HG02763 (cell line): ENCODE data around the gene HINFP.

Experiments used
- ATAC-seq: cut with Tn5 transposase; IDR thresholded peaks from one replicate; pipeline ENCODE4 v1.9.1; 2021; ENCODE audit warnings: mild to moderate bottlenecking, moderate library complexity; ENCODE audit not compliant: unreplicated experiment

The HINFP gene

DNA sequence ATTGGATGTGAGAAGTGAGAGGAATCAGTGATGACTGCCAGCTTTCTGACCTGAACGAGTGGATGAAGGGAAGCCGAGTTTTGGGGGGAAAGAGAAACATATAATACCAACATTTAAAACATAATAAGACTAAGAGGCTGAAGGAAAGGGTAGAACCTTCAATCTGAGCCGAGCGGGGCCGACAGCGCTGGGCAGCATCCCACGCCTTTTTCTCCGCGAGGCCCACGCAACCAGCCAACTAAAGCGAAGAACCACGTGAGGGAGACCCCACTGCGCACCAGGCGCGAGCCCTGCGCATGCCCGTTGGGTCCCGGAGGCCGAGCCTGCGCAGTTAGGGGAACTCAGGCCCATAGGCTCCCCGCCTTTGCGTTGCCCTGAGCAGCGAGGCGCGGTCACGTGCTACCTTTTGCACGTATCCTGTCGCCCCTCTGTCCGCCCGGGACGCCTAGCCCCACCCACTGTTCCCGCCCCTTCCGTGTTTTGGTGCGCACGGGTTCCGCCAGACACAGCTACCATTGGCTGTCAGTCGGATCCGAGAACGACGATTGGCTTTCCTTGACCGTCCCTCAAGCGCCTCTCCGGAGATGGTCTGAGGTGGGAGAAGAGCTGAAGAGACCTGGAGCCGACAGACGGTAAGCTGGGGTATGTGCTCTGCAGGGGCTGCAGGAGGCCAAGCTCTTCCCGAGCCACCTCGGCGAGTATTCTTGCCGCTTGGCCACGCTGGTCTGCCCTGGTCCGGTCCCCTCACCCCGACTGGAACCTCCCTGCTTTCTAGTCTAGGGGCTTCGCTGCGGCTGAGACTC lies at the start of gene HINFP:
Gene HINFP (plus strand): TSS at position 573 of the 803 bp plus-strand sequence. CDS start 5,365 bp downstream, outside the sequence.
- peak; percentile 95 for ATAC-seq

GRCh38 chr11:119077839-119078238 lies 43.5 kb upstream of the HINFP start:
- no peak for ATAC-seq

DNA sequence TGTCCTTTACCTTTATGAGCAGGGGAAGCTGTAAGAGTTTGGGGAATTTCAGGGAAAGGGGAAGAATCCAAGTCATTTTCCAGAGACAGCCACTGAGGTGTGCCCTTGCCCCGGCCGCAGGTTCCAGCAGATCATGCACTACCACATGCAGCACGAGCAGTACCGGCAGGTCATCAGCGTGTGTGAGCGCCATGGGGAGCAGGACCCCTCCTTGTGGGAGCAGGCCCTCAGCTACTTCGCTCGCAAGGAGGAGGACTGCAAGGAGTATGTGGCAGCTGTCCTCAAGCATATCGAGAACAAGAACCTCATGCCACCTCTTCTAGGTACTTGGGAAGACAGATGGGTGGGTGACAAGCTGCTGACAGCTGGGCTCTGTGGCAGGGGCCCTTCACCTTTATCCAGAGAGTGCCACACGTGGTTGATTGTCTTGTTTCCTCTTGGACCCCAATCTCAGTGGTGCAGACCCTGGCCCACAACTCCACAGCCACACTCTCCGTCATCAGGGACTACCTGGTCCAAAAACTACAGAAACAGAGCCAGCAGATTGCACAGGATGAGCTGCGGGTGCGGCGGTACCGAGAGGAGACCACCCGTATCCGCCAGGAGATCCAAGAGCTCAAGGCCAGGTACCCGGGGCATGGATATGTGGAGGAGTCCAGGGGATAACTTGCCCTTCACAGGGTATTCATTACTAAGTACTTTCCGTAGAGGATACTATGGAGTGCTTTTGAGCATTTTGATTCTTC lies 42.5 kb upstream of the HINFP start:
- no peak for ATAC-seq

DNA sequence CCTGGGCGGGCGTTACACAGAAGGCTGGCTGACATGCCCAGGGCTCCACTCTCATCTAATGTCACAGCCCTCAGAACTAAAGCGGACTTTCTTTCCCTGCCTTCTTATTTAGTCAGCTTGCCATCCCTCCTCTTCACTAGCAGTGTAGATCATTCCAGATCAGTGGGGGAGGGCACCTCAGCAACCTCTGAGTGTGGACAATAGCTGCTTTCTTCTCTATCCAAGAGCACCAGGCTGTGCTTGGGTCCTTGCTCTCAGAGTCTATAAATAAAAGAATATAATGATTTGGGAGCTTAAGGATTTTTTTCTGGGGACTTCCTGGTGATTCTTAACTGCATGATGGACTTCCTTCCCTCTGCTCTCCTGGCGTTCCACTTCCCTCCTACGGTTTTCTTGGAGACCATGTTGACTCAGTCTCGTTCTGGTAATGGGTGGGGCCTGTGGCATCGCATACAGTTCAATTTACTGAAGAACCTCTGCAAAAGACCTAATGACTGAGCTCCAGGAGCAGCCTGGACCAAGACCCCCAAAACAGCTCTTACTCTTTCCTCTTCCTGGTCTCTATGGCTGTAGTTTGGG lies 39.6 kb upstream of the HINFP start:
- no peak for ATAC-seq

- ATAC-seq, result peak; percentile 86
These were observed 36.5 kb upstream of the HINFP start, which contains the start of gene HMBS for GRCh38 chr11:119084663-119085436. HMBS (plus strand) TSS chr11:119084881; CDS start chr11:119085034, 153 bp downstream.

- ATAC-seq, result peak; percentile 11
These were observed 35.9 kb upstream of the HINFP start for GRCh38 chr11:119085437-119085847.

DNA sequence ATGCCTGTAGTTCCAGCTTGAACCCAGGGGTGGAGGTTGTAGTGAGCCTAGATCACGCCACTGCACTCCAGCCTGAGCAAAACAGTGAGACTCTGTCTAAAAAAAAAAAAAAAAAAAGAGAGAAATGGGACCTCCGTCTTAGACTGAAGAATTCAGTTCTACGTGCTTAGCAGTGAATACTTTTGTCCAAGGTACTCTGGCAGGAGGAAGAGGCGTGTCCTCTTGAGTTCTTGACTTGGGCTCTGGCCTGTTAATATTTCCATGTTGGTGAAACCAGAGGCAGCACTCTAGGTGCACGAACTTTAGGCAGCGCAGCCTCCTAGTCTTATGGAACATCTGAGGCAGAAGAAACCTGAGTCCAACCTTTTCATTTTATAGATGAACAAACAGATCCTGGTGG lies 34.3 kb upstream of the HINFP start:
- no peak for ATAC-seq

GRCh38 chr11:119087747-119088241 lies 33.6 kb upstream of the HINFP start:
- ATAC-seq, result no peak

DNA sequence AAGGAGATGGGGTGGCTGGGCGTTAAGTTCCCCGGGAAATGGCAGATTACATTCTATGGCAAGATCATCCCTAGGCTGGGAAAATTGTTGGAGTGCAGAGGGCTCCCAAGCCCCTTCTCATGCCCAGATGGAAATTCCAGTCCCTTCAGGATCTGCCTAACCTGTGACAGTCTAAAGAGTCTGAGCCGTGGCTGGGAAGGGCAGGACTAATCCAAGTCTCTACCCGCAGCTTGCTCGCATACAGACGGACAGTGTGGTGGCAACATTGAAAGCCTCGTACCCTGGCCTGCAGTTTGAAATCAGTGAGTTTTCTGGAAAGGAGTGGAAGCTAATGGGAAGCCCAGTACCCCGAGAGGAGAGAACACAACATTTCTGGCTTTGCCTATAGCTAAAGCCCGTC lies 33.0 kb upstream of the HINFP start:
- no peak for ATAC-seq

GRCh38 chr11:119089319-119089718 lies 32.1 kb upstream of the HINFP start:
- ATAC-seq, result no peak

- ATAC-seq, result no peak
These were observed 30.2 kb upstream of the HINFP start for GRCh38 chr11:119091178-119091577.

DNA sequence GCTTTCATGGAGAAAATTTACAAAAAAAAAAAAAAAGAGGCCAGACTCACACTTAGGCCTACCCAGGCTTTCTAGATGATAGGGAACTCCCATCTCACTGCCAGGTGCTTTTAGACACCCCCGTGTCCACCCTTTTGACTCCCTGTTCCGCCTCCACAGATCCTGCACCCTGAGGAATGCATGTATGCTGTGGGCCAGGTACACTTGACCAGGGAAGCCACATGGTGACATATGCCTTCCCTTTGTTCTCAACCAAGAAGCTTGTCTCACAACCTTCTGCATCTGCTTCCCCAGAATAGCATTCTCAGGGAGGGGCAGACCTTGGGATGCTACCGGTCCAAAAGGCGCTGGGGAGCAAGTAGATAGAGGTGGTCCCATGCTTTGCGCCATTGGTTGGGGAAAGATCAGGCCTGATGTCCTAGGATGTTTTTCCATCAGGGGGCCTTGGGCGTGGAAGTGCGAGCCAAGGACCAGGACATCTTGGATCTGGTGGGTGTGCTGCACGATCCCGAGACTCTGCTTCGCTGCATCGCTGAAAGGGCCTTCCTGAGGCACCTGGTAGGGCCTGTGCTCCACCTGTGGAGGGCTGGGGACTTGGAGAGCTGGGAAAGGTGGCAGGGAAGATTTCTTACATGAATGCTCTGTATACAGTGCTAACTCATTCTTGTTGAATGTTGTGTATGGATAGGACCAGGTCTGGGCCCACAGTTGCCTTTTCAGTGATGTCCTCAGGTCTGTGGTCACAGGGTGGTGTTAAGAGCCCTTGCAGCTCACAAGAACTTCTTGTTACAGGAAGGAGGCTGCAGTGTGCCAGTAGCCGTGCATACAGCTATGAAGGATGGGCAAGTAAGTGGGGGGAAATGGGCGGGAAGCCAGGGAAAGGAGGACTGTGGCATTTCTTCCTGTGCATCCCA lies 29.2 kb upstream of the HINFP start:
- ATAC-seq, result no peak

DNA sequence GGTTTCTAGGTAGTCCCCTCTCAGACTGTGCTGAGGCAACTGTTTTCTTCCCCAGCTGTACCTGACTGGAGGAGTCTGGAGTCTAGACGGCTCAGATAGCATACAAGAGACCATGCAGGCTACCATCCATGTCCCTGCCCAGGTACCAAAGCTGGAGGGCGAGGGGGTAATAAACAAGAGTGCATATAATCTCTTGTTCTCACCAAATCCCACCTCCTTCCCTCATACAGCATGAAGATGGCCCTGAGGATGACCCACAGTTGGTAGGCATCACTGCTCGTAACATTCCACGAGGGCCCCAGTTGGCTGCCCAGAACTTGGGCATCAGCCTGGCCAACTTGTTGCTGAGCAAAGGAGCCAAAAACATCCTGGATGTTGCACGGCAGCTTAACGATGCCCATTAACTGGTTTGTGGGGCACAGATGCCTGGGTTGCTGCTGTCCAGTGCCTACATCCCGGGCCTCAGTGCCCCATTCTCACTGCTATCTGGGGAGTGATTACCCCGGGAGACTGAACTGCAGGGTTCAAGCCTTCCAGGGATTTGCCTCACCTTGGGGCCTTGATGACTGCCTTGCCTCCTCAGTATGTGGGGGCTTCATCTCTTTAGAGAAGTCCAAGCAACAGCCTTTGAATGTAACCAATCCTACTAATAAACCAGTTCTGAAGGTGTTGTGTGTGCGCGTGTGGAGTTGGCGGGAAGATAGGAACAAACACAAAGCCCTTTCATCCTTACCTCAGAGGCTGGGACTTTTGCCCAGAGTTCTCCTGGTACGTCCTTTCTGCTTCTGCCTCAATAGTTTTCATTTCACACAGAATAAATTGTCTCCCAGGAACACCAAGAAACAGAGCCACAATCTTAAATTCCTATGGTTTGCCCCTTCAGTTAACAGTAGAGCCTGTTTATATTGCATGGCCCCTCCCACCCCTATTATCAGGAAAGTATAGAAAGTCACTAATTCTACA lies 28.2 kb upstream of the HINFP start:
- no peak for ATAC-seq

- ATAC-seq, result peak; percentile 2
These were observed 27.2 kb upstream of the HINFP start for GRCh38 chr11:119093942-119094815.

- peak; percentile 34 for ATAC-seq
These were observed 26.6 kb upstream of the HINFP start for GRCh38 chr11:119094816-119095065.

GRCh38 chr11:119095066-119095880 lies 26.1 kb upstream of the HINFP start:
- ATAC-seq, result peak; percentile 81

- no peak for ATAC-seq
These were observed 21.7 kb upstream of the HINFP start for GRCh38 chr11:119099711-119100110.
